Measurements from ENCODE around the gene CHID1.

GRCh38 chr11:868802-869201 lies 41.8 kb downstream of the CHID1 start:
- TF ChIP-seq CTCF (IDR thresholded peaks at IDR 0.05), result no peak
- no peak for TF ChIP-seq POLR2A (IDR thresholded peaks at IDR 0.05)
